Lower leg skin (tissue), 4 donors: ENCODE measurements around the gene DHCR7. TPM values are rescaled to one million over a fixed set of nuclear protein-coding genes. Genes with fewer than 3 reads are reported as not detected.

Source experiments
- DNase-seq, 2 donors: peaks; one replicate each; pipeline ENCODE4 v3.0.0-alpha.2; 2019; ENCODE audit warnings: low spot score in 2 of 2
- H3K4me3 ChIP-seq: fragments of 200-600 bp; sonication (generic); 2 replicates; pipeline ENCODE4 v1.5.1; 2017; ENCODE audit warnings: mild to moderate bottlenecking, low read depth; ENCODE audit not compliant: poor library complexity, severe bottlenecking
- POLR2A ChIP-seq, 2 donors: fragments of 450-650 bp; IDR thresholded peaks; one replicate each; pipeline ENCODE4 v1.6.1; 2016 to 2017; ENCODE audit warnings: antibody characterized with exemption in 2 of 2, mild to moderate bottlenecking in 1 of 2, moderate library complexity in 1 of 2
- WGBS, 2 donors: methylation state at CpG; one replicate each; pipeline ENCODE4 v1.1.5; 2018; 5-methylcytosine and 5-hydroxymethylcytosine counted together
- intact Hi-C: fragments of 100-400 bp; cut with DNase I; formaldehyde crosslinking; loops from one replicate; pipeline ENCODE4 v1.15.0; 2023; ENCODE audit warnings: low total_unique reads
- total RNA-seq, 4 donors: library from RNA; depleted of rRNA; stranded (reverse); fragments of >200 nt; gene quantifications; one replicate each; pipeline ENCODE4 v1.1.0, GENCODE V29; 2016
- TF ChIP-seq, protein P1 (sequence below), 3 donors: fragments of 450-650 bp; IDR thresholded peaks; one replicate each; pipeline ENCODE4 v1.5.1; 2016; ENCODE audit warnings: antibody characterized with exemption in 3 of 3, mild to moderate bottlenecking in 3 of 3, moderate library complexity in 2 of 3

The DHCR7 gene
- total RNA-seq, 4 donors from 2014 or later, result 45.2 to 142 (median 89.0) TPM

DNA sequence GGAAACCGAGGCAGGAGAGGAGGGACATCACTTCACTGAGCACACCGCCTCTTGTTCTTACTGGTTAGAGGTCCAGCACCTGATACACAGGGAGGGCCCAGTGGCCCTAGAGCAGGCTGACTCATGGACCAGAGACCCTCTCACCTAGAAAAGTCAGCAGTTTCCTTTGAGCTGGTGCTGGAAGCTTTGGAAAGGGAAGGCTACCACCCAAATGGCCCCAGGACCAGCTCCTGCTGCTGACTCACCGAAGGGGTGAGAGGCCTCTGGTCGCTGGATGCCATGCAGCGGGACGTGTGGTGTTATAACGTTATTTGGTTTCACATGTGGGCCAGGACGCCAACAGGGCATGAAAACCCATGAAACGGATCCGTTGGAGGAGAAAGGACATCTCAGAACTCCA, 8.6 kb upstream of the DHCR7 start:
- intact Hi-C loops, result loop anchor here (10.0 kb wide), 1 partner anchor 642 kb away; no protein-coding TSS in a partner anchor
- 94 to 99% methylated on average over 10 of the region's 10 CpGs for WGBS, 2 donors
- H3K4me3 ChIP-seq, result no peak overlapping the region
- no peak for TF ChIP-seq POLR2A (IDR thresholded peaks at IDR 0.05)
- TF ChIP-seq, protein P1, sequence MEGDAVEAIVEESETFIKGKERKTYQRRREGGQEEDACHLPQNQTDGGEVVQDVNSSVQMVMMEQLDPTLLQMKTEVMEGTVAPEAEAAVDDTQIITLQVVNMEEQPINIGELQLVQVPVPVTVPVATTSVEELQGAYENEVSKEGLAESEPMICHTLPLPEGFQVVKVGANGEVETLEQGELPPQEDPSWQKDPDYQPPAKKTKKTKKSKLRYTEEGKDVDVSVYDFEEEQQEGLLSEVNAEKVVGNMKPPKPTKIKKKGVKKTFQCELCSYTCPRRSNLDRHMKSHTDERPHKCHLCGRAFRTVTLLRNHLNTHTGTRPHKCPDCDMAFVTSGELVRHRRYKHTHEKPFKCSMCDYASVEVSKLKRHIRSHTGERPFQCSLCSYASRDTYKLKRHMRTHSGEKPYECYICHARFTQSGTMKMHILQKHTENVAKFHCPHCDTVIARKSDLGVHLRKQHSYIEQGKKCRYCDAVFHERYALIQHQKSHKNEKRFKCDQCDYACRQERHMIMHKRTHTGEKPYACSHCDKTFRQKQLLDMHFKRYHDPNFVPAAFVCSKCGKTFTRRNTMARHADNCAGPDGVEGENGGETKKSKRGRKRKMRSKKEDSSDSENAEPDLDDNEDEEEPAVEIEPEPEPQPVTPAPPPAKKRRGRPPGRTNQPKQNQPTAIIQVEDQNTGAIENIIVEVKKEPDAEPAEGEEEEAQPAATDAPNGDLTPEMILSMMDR (IDR thresholded peaks at IDR 0.05), result no peak
- DNase-seq, result no peak

DNA sequence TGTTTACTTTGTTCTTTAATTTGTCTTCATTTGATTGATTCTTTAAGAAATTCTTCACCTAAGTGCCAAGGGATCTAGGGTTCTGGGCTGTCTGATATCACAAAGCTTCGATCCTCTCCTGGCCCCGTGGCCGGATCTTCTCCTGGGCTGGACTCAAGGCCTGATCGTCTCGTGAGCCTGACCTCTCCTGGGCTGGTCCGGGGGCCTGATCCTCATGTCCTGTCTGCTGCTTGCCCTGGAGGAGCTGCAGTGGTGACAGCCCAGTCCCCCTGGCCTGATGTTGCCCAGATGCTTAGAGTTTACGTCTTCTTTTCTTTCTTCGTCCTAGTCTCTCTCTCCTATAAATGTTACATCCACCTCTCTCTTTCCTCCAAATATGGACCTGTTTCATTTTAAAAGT, 8.1 kb upstream of the DHCR7 start:
- 95% methylated on average over 7 of the region's 8 CpGs for WGBS, 2 donors
- DNase-seq, result no peak
- intact Hi-C loops, result loop anchor here (10.0 kb wide), 1 partner anchor 641 kb away; no protein-coding TSS in a partner anchor
- no peak overlapping the region for H3K4me3 ChIP-seq
- no peak for TF ChIP-seq POLR2A (IDR thresholded peaks at IDR 0.05)
- TF ChIP-seq, protein P1 (IDR thresholded peaks at IDR 0.05), result no peak

DNA sequence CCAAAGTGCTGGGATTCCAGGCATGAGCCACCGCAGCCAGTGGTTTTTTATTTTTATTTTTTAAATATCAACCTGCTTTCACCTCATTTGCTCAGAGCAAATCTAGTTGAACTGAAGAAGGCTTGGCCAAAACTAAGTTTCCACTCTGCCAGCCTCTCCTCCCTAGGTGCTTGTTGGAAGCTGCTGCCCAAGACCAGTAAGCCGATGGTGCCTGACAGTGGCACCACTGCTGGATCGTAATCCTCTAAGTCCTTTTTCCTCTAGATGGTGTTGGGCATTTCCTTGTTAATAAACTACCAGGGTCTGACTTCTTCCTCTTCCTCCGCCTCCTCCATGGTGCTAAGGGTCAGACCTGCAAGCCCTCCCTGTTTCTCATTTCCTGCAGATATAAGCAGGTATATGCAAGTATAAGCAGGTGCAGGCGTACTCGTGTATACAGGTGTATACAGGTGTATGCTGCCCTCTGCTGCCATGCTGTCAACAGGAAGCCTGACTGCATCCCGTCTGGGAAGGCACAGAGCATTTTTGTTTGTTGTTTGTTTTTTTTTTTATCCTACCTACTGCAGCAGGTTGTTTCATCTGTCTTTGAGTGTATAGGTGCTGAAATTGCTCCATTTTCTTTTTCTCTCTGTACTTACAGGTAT, 6.4 kb upstream of the DHCR7 start:
- no peak for DNase-seq
- 63 to 67% methylated on average over 7 of the region's 7 CpGs for WGBS, 2 donors
- no peak overlapping the region for H3K4me3 ChIP-seq
- no peak for TF ChIP-seq POLR2A (IDR thresholded peaks at IDR 0.05)
- TF ChIP-seq, protein P1 (IDR thresholded peaks at IDR 0.05), result no peak
- intact Hi-C loops, result loop anchor here (10.0 kb wide), 1 partner anchor 640 kb away; no protein-coding TSS in a partner anchor

DNA sequence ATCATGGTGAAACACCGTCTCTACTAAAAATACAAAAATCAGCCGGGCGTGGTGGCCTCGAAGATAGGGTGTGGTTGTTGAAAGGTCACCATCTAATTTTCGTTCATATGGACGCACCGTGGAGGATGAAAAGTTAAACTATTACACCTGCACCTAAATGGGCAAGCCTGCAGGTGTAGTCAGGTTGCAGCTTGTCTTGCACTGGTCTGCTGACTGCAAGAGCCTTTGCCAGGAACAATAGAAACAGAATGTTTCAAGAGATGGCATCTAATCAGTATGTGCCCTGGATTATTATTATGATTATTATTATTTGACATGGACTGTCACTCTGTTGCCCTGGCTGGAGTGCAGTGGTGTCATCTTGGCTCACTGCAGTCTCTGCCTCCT, 5.7 kb upstream of the DHCR7 start:
- WGBS, 2 donors, result 38 to 40% methylated on average over 7 of the region's 7 CpGs
- H3K4me3 ChIP-seq, result peak overlapping the region; percentile 87
- intact Hi-C loops, result loop anchor here (10.0 kb wide), 1 partner anchor 639 kb away; no protein-coding TSS in a partner anchor
- DNase-seq, result no peak
- no peak for TF ChIP-seq POLR2A (IDR thresholded peaks at IDR 0.05)

DNA sequence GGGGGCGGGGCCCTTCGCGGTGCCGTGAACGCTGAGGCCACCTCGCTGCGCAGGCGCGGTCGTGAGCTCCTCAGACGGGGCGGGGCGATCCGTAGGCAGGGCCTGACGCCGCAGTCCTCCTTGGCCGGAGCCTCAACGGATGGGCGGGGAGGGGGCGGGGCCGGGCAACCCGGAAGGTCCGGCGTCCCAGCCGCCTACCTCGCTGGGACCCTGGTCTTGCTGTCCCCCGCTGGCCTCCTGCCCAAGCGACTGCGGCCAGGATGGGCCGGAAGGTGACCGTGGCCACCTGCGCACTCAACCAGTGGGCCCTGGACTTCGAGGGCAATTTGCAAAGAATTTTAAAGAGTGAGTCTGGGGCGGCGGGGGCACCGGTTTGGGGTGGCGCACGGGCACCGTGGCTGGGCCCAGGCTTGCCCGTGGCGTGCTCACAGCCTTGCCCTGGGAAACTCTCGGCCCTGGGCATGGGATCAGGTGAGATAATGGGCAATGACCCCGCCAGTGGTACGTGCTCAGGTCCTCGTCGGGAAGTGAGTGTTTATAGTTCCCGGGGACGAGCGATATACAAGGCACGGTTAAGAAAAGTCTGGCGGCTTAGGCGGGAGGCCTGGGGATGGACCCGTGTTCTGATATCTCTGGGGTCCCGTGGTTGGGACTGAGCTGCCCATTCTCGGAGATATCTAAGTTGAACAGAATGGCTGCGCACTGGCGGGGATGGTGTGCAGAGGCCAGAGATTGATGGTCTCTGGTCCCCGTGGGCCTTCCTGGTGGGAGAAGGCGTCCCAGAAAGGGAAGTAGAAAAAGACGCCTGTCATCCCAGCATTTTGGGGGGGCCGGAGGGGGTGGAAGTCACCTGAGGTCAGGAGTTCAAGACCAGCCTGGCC, 5.1 kb upstream of the DHCR7 start, which contains the start of gene NADSYN1:
Gene NADSYN1, plus strand, starts transcription at position 167 of the 881 bp plus-strand sequence. Its CDS starts 94 bp downstream, at position 261.
- peak; percentile 94 to 99 for DNase-seq
- WGBS, 2 donors, result 2 to 4% methylated on average over 29 to 37 of the region's 61 CpGs
- intact Hi-C loops, result loop anchor here (10.0 kb wide), 1 partner anchor 638 kb away; no protein-coding TSS in a partner anchor
- peak within 1 kb of the TSS; percentile 87 for H3K4me3 ChIP-seq
- TF ChIP-seq POLR2A (IDR thresholded peaks at IDR 0.05), result no peak
- TF ChIP-seq, protein P1 (IDR thresholded peaks at IDR 0.05), result no peak
